Uterus (tissue), 2 donors: ENCODE measurements around the gene KIF18A.

Experiments
- CTCF ChIP-seq, 4 experiments: fragments of 200-600 bp in 2 of 4; fragments of 450-650 bp in 2 of 4; sonication (generic) in 2 of 4; IDR thresholded peaks; one replicate each; pipeline ENCODE4 v1.5.1; 2016 to 2019; ENCODE audit warnings: antibody characterized with exemption in 4 of 4, mild to moderate bottlenecking in 2 of 4, moderate library complexity in 1 of 4
- POLR2A ChIP-seq, 2 donors: fragments of 450-650 bp; IDR thresholded peaks; one replicate each; pipeline ENCODE4 v1.6.1; 2016; ENCODE audit warnings: antibody characterized with exemption in 2 of 2, mild to moderate bottlenecking in 1 of 2, moderate library complexity in 1 of 2

GRCh38 chr11:27976262-27976661, 131.7 kb downstream of the KIF18A start:
- TF ChIP-seq CTCF (IDR thresholded peaks at IDR 0.05) (no peak), POLR2A (IDR thresholded peaks at IDR 0.05) (no peak)
